ENCODE measurements around the gene PDE4D.
"Not testable (repeated sequence)": the region's sequence is repeated elsewhere in the genome, so short reads cannot be mapped to it uniquely, and the experiment has no call there.

Gene PDE4D

GRCh38 chr5:58965677-58966414 lies 927.7 kb downstream of the PDE4D start:
- DNase-seq (ENCODE audit: low read depth): no peak

DNA sequence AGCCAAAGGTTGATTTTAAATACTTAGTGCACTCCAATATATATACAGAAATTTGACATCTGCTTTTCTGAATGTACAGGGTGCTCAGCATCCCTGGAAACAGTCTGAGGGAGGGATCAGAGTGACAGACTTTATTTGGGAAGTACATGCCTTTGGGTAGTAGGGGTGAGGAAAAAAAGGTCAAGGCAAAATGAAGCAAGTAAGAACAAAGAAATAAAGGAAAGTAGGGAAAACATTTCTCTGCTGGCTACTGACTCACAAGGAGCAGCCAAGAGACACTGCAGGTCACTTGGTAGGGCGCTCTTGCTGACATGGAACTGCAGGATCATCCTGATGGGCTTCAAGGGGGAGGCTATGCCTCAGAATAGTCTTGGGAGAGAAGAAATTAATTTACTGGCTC lies 929.7 kb downstream of the PDE4D start:
- DNase-seq (ENCODE audit: low read depth): no peak

DNA sequence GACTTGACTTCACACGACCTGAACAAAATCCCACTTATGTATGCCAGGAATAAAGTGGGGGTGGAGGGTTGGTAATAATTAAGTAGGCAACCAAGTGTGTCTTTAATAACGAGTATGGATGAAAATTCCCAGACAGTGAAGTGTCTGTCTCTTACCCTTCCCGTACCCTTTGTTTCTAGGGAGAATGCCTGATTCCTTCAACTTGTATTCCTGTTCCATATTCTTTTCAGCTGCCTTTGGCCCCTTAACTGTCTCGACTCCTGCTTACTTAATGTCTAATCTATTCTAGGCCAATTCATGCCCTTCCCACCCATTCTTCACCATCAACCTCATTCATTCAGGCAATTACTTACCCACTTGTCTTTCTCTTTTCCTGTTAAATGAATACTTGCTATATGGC lies 930.2 kb downstream of the PDE4D start:
- DNase-seq (ENCODE audit: low read depth): no peak

GRCh38 chr5:58961631-58962280 lies 931.8 kb downstream of the PDE4D start:
- DNase-seq (ENCODE audit: low read depth): no peak

DNA sequence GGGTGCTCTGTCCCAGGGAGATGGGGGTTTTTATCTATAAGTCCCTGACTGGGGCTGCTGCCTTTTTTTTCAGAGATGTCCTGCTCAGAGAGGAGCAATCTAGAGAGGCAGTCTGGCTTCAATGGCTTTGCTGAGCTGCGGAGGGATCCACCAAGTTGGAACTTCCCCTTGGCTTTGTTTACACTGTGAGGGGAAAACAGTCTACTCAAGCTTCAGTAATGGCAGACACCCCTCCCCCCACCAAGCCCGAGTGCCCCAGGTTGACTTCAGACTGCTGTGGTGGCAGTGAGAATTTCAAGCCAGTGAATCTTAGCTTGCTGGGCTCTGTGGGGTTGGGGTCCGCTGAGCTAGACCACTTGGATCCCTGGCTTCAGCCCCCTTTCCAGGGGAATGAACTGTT lies 934.8 kb downstream of the PDE4D start:
- no peak for DNase-seq (ENCODE audit: low read depth)

- DNase-seq (ENCODE audit: low read depth): not testable (repeated sequence)
Observed at GRCh38 chr5:58953218-58953617, 940.3 kb downstream of the PDE4D start.

DNA sequence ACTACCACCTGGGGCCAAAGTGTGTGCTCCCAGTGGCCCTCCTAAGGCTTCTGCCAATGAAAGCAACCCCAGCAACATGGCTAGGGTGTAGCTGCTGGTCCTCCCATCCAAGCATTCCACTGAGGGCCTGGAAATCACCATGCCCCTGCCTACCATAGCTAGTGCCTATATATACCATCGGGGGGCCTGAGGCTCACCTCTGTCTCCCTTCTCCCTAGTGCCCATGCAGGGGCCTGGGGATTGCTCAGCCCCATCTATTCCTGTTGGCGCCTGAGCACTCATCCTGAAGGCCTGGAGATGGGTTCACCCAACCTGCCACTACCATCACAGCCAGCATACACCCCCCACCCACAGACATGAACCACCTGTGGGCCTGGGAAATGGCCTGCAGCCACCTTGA lies 943.3 kb downstream of the PDE4D start:
- no peak for DNase-seq (ENCODE audit: low read depth)

DNA sequence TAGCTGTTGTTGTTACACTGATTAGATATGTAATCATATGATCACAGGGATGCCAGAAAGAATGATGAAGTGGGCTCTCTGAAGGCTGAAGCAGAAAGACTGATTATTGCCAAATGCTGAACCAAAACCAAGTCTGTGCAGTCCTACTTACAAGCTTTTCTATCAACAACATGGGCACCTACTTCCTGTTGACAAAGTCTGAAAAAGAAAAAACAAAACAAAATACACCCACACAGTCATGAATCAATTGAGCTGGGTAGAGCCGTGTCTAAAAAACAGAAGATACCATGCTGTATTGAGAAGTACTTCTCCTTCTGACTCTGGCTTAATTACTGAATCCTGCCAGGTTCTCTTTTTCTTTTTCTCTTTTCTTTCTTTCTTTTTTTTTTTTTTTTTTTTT lies 947.3 kb downstream of the PDE4D start:
- no peak for DNase-seq (ENCODE audit: low read depth)

GRCh38 chr5:58944221-58944620 lies 949.3 kb downstream of the PDE4D start:
- DNase-seq (ENCODE audit: low read depth): no peak

GRCh38 chr5:58940446-58940845 lies 953.1 kb downstream of the PDE4D start:
- no peak for DNase-seq (ENCODE audit: low read depth)

DNA sequence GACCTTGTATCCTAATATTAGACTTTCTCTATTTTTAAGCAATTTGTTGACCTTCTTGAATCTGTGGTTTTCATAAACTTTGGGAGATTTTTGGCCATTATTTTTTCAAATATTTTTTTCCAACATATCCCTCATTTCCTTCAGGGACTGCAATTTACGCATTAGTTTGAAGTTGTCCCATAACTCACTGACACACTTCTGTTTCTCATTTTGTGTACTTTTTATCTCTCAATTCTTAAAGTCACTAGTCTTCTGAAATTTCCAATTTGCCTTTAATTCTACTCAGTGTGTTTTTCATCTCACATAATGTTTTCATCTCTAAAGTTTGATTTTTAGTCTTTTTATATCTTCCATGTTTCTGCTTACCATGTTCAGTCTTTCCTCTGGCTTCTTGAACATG lies 953.9 kb downstream of the PDE4D start:
- no peak for DNase-seq (ENCODE audit: low read depth)

- DNase-seq (ENCODE audit: low read depth): no peak
Observed at GRCh38 chr5:58938563-58939424, 954.7 kb downstream of the PDE4D start.

- DNase-seq (ENCODE audit: low read depth): no peak
Observed at GRCh38 chr5:58937031-58937681, 956.4 kb downstream of the PDE4D start.

GRCh38 chr5:58934629-58935097 lies 958.9 kb downstream of the PDE4D start:
- DNase-seq (ENCODE audit: low read depth): no peak

- DNase-seq (ENCODE audit: low read depth): no peak
Observed at GRCh38 chr5:58933891-58934628, 959.5 kb downstream of the PDE4D start.

- DNase-seq (ENCODE audit: low read depth): no peak
Observed at GRCh38 chr5:58932057-58932612, 961.4 kb downstream of the PDE4D start.

- DNase-seq (ENCODE audit: low read depth): no peak
Observed at GRCh38 chr5:58930520-58930919, 963.0 kb downstream of the PDE4D start.

- no peak for DNase-seq (ENCODE audit: low read depth)
Observed at GRCh38 chr5:58929726-58930125, 963.8 kb downstream of the PDE4D start.

GRCh38 chr5:58927938-58928337 lies 965.6 kb downstream of the PDE4D start:
- DNase-seq (ENCODE audit: low read depth): no peak

GRCh38 chr5:58927181-58927580 lies 966.3 kb downstream of the PDE4D start:
- no peak for DNase-seq (ENCODE audit: low read depth)

GRCh38 chr5:58926541-58926935 lies 967.0 kb downstream of the PDE4D start:
- DNase-seq (ENCODE audit: low read depth): no peak

Data from activated T-helper 9 cell treated with anti-CD3 and anti-CD28 coated beads, Interleukin-2, amount 50 U/mL, for 16 hours (primary cell).